Neuronal stem cell (in vitro differentiated cells): ENCODE results near the gene UIMC1.

Source experiments
- DNase-seq: peaks from one replicate; pipeline ENCODE4 v3.0.0-alpha.2; 2013; ENCODE audit warnings: low spot score
- H2AFZ ChIP-seq: one replicate; pipeline ENCODE4 v1.6.1; 2013; ENCODE audit warnings: mild to moderate bottlenecking, low read length, inconsistent platforms
- H2AK5ac ChIP-seq: 2 replicates; pipeline ENCODE4 v1.6.1; 2013; ENCODE audit warnings: low read depth, mild to moderate bottlenecking, inconsistent platforms, low read length, moderate library complexity, mixed read lengths
- H2BK120ac ChIP-seq: 2 replicates; pipeline ENCODE4 v1.6.1; 2013; ENCODE audit warnings: low read depth, mild to moderate bottlenecking, inconsistent platforms, low read length, moderate library complexity, mixed read lengths
- H2BK12ac ChIP-seq: one replicate; pipeline ENCODE4 v1.6.1; 2013; ENCODE audit warnings: low read length, inconsistent platforms
- H2BK15ac ChIP-seq: 2 replicates; pipeline ENCODE4 v1.6.1; 2013; ENCODE audit warnings: mild to moderate bottlenecking, low read length, inconsistent platforms, mixed read lengths
- H2BK5ac ChIP-seq: one replicate; pipeline ENCODE4 v1.6.1; 2013; ENCODE audit warnings: inconsistent platforms, mild to moderate bottlenecking, low read length, moderate library complexity
- H3K14ac ChIP-seq: one replicate; pipeline ENCODE4 v1.6.1; 2013; ENCODE audit warnings: low read length, inconsistent platforms
- H3K18ac ChIP-seq: 2 replicates; pipeline ENCODE4 v1.6.1; 2013; ENCODE audit warnings: low read length, inconsistent platforms
- H3K23ac ChIP-seq: 2 replicates; pipeline ENCODE4 v1.6.1; 2013; ENCODE audit warnings: low read depth, mild to moderate bottlenecking, mixed read lengths, low read length, inconsistent platforms; ENCODE audit not compliant: poor library complexity
- H3K27ac ChIP-seq: replicated peaks from 3 replicates; pipeline ENCODE4 v1.5.1; 2013; ENCODE audit warnings: low read length, inconsistent platforms
- H3K27me3 ChIP-seq, 3 experiments: 2 replicates each; pipeline ENCODE4 v1.6.1; 2013; ENCODE audit warnings: low read length in 3 of 3, mild to moderate bottlenecking in 2 of 3, inconsistent platforms in 1 of 3, low read depth in 1 of 3, mixed read lengths in 1 of 3, moderate library complexity in 1 of 3; ENCODE audit not compliant: control insufficient read depth in 3 of 3, insufficient read depth in 3 of 3
- H3K36me3 ChIP-seq, 2 donors: replicated peaks in 1 of 2; 2 replicates each; pipeline ENCODE4 v1.6.1; 2013; ENCODE audit warnings: low read length in 2 of 2; ENCODE audit not compliant: control insufficient read depth in 2 of 2, insufficient read depth in 2 of 2
- H3K4ac ChIP-seq: 2 replicates; pipeline ENCODE4 v1.6.1; 2013; ENCODE audit warnings: inconsistent platforms, mild to moderate bottlenecking, low read length, moderate library complexity
- H3K4me1 ChIP-seq, 2 donors: 1 replicate in 1 of 2; 2 replicates in 1 of 2; pipeline ENCODE4 v1.6.1; 2013; ENCODE audit warnings: low read length in 2 of 2, low read depth in 1 of 2; ENCODE audit not compliant: control insufficient read depth in 2 of 2, insufficient read depth in 1 of 2
- H3K4me2 ChIP-seq: one replicate; pipeline ENCODE4 v1.6.1; 2013; ENCODE audit warnings: mild to moderate bottlenecking, low read length, inconsistent platforms; ENCODE audit not compliant: insufficient read depth, poor library complexity, severe bottlenecking
- H3K4me3 ChIP-seq, 2 donors: 2 replicates each; pipeline ENCODE4 v1.5.1; 2013; ENCODE audit warnings: low read length in 2 of 2, mild to moderate bottlenecking in 2 of 2, inconsistent platforms in 1 of 2, moderate library complexity in 1 of 2
- H3K79me1 ChIP-seq: one replicate; pipeline ENCODE4 v1.6.1; 2013; ENCODE audit warnings: low read depth, mild to moderate bottlenecking, inconsistent platforms, low read length, moderate library complexity
- H3K9ac ChIP-seq: one replicate; pipeline ENCODE4 v1.6.1; 2013; ENCODE audit warnings: mild to moderate bottlenecking, low read depth, low read length, inconsistent platforms; ENCODE audit not compliant: poor library complexity
- H3K9me3 ChIP-seq, 2 donors: replicated peaks in 1 of 2; 2 replicates each; pipeline versions ENCODE3 to v1.6.1; 2013; ENCODE audit warnings: low read length in 2 of 2, mild to moderate bottlenecking in 2 of 2, inconsistent platforms in 1 of 2, low read depth in 1 of 2, mixed read lengths in 1 of 2, moderate library complexity in 1 of 2; ENCODE audit not compliant: control insufficient read depth in 2 of 2, insufficient read depth in 1 of 2
- H4K8ac ChIP-seq: one replicate; pipeline ENCODE4 v1.6.1; 2013; ENCODE audit warnings: low read depth, mild to moderate bottlenecking, inconsistent platforms, low read length, moderate library complexity
- H4K91ac ChIP-seq: one replicate; pipeline ENCODE4 v1.6.1; 2013; ENCODE audit warnings: low read length, low read depth, mild to moderate bottlenecking, inconsistent platforms; ENCODE audit not compliant: poor library complexity
- WGBS, 2 donors: extraction: QIAGEN DNeasy Blood & Tissue Kit; methylation state at CpG; one replicate each; pipeline ENCODE4 v1.1.7; 2013; ENCODE audit warnings: missing lambda C conversion rate in 2 of 2, mixed read lengths in 1 of 2; ENCODE audit not compliant: insufficient read length in 2 of 2, insufficient replicate concordance in 1 of 2; ENCODE audit errors: extremely low coverage in 2 of 2; 5-methylcytosine and 5-hydroxymethylcytosine counted together

UIMC1 gene

DNA sequence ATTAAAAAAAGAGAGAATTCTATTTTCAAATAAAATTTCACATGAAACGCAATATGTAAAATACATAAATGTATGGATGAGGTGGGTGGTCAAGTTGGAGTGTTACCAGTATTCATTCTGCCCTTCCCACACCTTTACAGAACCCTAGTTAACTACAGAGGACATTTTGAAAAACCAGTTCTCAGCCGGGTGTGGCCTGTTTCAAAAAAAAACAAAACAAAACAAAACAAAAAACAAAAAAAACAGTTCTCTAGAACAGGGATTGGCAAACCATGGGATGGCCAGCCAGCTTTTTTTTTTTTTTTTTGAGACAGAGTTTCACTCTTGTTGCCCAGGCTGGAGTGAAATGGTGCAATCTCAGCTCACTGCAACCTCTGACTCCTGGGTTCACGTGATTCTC lies 79.0 kb downstream of the UIMC1 start:
- DNase-seq = no peak
- no peaks in the 10 kb centered on the region for H3K27me3 ChIP-seq
- no peak overlapping the region for H2AFZ ChIP-seq
- no peak overlapping the region for H2BK120ac ChIP-seq
- no peak overlapping the region for H3K23ac ChIP-seq
- no peak overlapping the region for H2BK15ac ChIP-seq
- H4K91ac ChIP-seq = no peak overlapping the region
- no peak overlapping the region for H2AK5ac ChIP-seq
- H3K9ac ChIP-seq = no peak overlapping the region
- no CpG with 5 or more reads among the region's 3 CpGs for WGBS, 2 donors
- no peak overlapping the region for H3K18ac ChIP-seq
- H4K8ac ChIP-seq = no peak overlapping the region
- peaks cover 0 to 45% of the 10 kb centered on the region in 2 donors for H3K36me3 ChIP-seq
- no peaks in the 10 kb centered on the region for H3K79me1 ChIP-seq
- no peak overlapping the region for H2BK12ac ChIP-seq
- no peak overlapping the region for H3K27ac ChIP-seq
- no peak overlapping the region for H3K4me2 ChIP-seq
- H3K14ac ChIP-seq = no peak overlapping the region
- no peaks in the 10 kb centered on the region for H3K9me3 ChIP-seq
- no peak overlapping the region for H2BK5ac ChIP-seq
- H3K4ac ChIP-seq = no peak overlapping the region
- H3K4me3 ChIP-seq = no peak overlapping the region
- H3K4me1 ChIP-seq = peaks cover 3% of the 10 kb centered on the region in 2 donors

GRCh38 chr5:176922817-176923216 lies 83.8 kb downstream of the UIMC1 start:
- Histone ChIP-seq H2AK5ac (no peak overlapping the region), H3K4ac (no peak overlapping the region), H4K91ac (no peak overlapping the region), H3K27ac (no peak overlapping the region), H3K4me1 (peaks cover 9 to 15% of the 10 kb centered on the region in 2 donors), H2BK5ac (no peak overlapping the region), H4K8ac (no peak overlapping the region), H3K36me3 (peaks cover 0 to 34% of the 10 kb centered on the region in 2 donors), H3K23ac (no peak overlapping the region), H3K4me2 (no peak overlapping the region), H2BK120ac (no peak overlapping the region), H3K9ac (no peak overlapping the region), H3K27me3 (no peaks in the 10 kb centered on the region), H3K79me1 (no peaks in the 10 kb centered on the region), H3K9me3 (no peaks in the 10 kb centered on the region), H3K4me3 (no peak overlapping the region), H2BK12ac (no peak overlapping the region), H2AFZ (no peak overlapping the region), H3K18ac (no peak overlapping the region), H3K14ac (no peak overlapping the region), H2BK15ac (no peak overlapping the region)
- WGBS, 2 donors = no CpG with 5 or more reads among the region's 2 CpGs
- DNase-seq = no peak

- Histone ChIP-seq H3K4me3 (no peak overlapping the region), H4K91ac (no peak overlapping the region), H2BK5ac (no peak overlapping the region), H2BK15ac (no peak overlapping the region), H3K4ac (no peak overlapping the region), H3K23ac (no peak overlapping the region), H3K27me3 (no peaks in the 10 kb centered on the region), H3K4me1 (peaks cover 9 to 15% of the 10 kb centered on the region in 2 donors), H3K27ac (no peak overlapping the region), H4K8ac (no peak overlapping the region), H2AK5ac (no peak overlapping the region), H3K79me1 (no peaks in the 10 kb centered on the region), H2BK12ac (no peak overlapping the region), H3K9me3 (no peaks in the 10 kb centered on the region), H3K14ac (no peak overlapping the region), H2AFZ (no peak overlapping the region), H2BK120ac (no peak overlapping the region), H3K4me2 (no peak overlapping the region), H3K9ac (no peak overlapping the region), H3K36me3 (peaks cover 0 to 38% of the 10 kb centered on the region in 2 donors), H3K18ac (no peak overlapping the region)
- WGBS, 2 donors = no CpG with 5 or more reads among the region's 3 CpGs
- peak; percentile 46 for DNase-seq
These were observed 84.9 kb downstream of the UIMC1 start for GRCh38 chr5:176921714-176922113.

GRCh38 chr5:176918613-176919012 lies 88.0 kb downstream of the UIMC1 start:
- Histone ChIP-seq H3K4me3 (no peak overlapping the region), H4K91ac (no peak overlapping the region), H2BK15ac (no peak overlapping the region), H2BK12ac (no peak overlapping the region), H2BK5ac (no peak overlapping the region), H3K4me1 (peaks cover 9 to 15% of the 10 kb centered on the region in 2 donors), H4K8ac (no peak overlapping the region), H2AK5ac (no peak overlapping the region), H3K36me3 (peaks cover 0 to 44% of the 10 kb centered on the region in 2 donors), H3K9ac (no peak overlapping the region), H3K27me3 (no peaks in the 10 kb centered on the region), H2AFZ (no peak overlapping the region), H3K4me2 (no peak overlapping the region), H3K27ac (no peak overlapping the region), H3K9me3 (no peaks in the 10 kb centered on the region), H3K14ac (no peak overlapping the region), H3K18ac (no peak overlapping the region), H3K79me1 (no peaks in the 10 kb centered on the region), H3K4ac (no peak overlapping the region), H2BK120ac (no peak overlapping the region), H3K23ac (no peak overlapping the region)
- no peak for DNase-seq
- 100% methylated on average over 2 of the region's 6 CpGs; no CpG with 5 or more reads in 1 of the 2 donors for WGBS, 2 donors
